Panc1 (cell line): Measurements from ENCODE around the gene RGL4. TPM values are rescaled to one million over a fixed set of nuclear protein-coding genes. Genes with fewer than 3 reads are reported as not detected.

Experiments
- ATAC-seq: fragments of 200-7000 bp; cut with Tn5 transposase; 2 replicates; pipeline ENCODE4 v1.9.1; 2020; ENCODE audit warnings: mild to moderate bottlenecking, moderate library complexity
- BruUV-seq: library from RNA; stranded (reverse); fragments of 400-500 nt; replicated peaks from 2 replicates; lab custom pipeline; 2021; lab: Mats Ljungman, UMichigan
- CTCF ChIA-PET: fragments of 300-600 bp; sonication (Branson Sonifier 250); formaldehyde crosslinking; loops from one replicate; lab custom pipeline; 2022; ENCODE audit warnings: antibody characterized with exemption; lab: Charles Lee
- POLR2A ChIA-PET: fragments of 300-600 bp; sonication (Branson Sonifier 250); formaldehyde crosslinking; loops from one replicate; lab custom pipeline; 2022; ENCODE audit warnings: antibody characterized with exemption; lab: Charles Lee
- DNase-seq: peaks from one replicate; pipeline ENCODE4 v3.0.0-alpha.2; 2010; ENCODE audit warnings: low read depth, low spot score
- H3K27ac ChIP-seq: 2 replicates; pipeline ENCODE4 v1.5.1; 2011; ENCODE audit warnings: mild to moderate bottlenecking, low read length, inconsistent platforms
- H3K27me3 ChIP-seq: fragments of 200-500 bp; sonication (Bioruptor generic); 2 replicates; pipeline ENCODE4 v1.6.0; 2014; ENCODE audit warnings: low read length, inconsistent platforms; ENCODE audit not compliant: control insufficient read depth, insufficient read depth
- H3K36me3 ChIP-seq: fragments of 200-500 bp; sonication (Bioruptor generic); 2 replicates; pipeline ENCODE4 v1.5.1; 2014; ENCODE audit warnings: inconsistent platforms, mild to moderate bottlenecking, low read length, moderate library complexity; ENCODE audit not compliant: control insufficient read depth, insufficient read depth
- H3K4me1 ChIP-seq: 2 replicates; pipeline ENCODE4 v1.5.1; 2011; ENCODE audit warnings: inconsistent platforms, mild to moderate bottlenecking, low read length, moderate library complexity; ENCODE audit not compliant: control insufficient read depth, insufficient read depth
- H3K4me3 ChIP-seq, 2 experiments: 2 replicates each; pipeline ENCODE4 v1.5.1; 2011 to 2012; ENCODE audit warnings: low read depth in 2 of 2, low read length in 2 of 2, mild to moderate bottlenecking in 2 of 2, inconsistent platforms in 1 of 2, moderate library complexity in 1 of 2
- H3K9me3 ChIP-seq: fragments of 200-500 bp; sonication (Bioruptor generic); 2 replicates; pipeline ENCODE4 v1.5.1; 2014; ENCODE audit warnings: low read depth, mild to moderate bottlenecking, inconsistent platforms, low read length, moderate library complexity; ENCODE audit not compliant: control insufficient read depth, insufficient read depth
- CTCF ChIP-seq: fragments of 450-650 bp; IDR thresholded peaks from 2 replicates; pipeline ENCODE4 v1.5.1; 2017; ENCODE audit warnings: mild to moderate bottlenecking
- POLR2AphosphoS5 ChIP-seq: IDR thresholded peaks from 2 replicates; pipeline ENCODE4 v1.6.1; 2012; ENCODE audit warnings: mild to moderate bottlenecking, low read depth, low read length, moderate library complexity
- REST ChIP-seq, 2 experiments: IDR thresholded peaks; 2 replicates each; pipeline ENCODE4 v1.6.1; 2011 to 2012; ENCODE audit warnings: low read depth in 2 of 2, control low read depth in 1 of 2, low read length in 1 of 2, mild to moderate bottlenecking in 1 of 2, moderate library complexity in 1 of 2; ENCODE audit not compliant: insufficient read depth in 1 of 2
- SIN3A ChIP-seq: IDR thresholded peaks from 2 replicates; pipeline ENCODE4 v1.6.1; 2012; ENCODE audit warnings: low read depth, mild to moderate bottlenecking, low read length, moderate library complexity, borderline replicate concordance; ENCODE audit not compliant: insufficient read depth
- TCF7L2 ChIP-seq: IDR thresholded peaks from 2 replicates; pipeline ENCODE4 v1.6.1; 2011; ENCODE audit warnings: mild to moderate bottlenecking, low read depth, low read length, inconsistent platforms
- in situ Hi-C: cut with HindIII; loops from 2 replicates; pipeline ENCODE4 v1.10.0; 2016; ENCODE audit warnings: low sequenced_read_pairs, low pct_unique_long_range_greater_than_20kb
- intact Hi-C: fragments of 100-400 bp; cut with micrococcal nuclease; formaldehyde crosslinking; loops from one replicate; pipeline ENCODE4 v1.10.0; 2022; ENCODE audit not compliant: unreplicated experiment
- total RNA-seq: library from RNA; stranded (reverse); gene quantifications from one replicate; pipeline ENCODE4 v1.2.1, GENCODE V29; 2021; ENCODE audit not compliant: unreplicated experiment

The RGL4 gene
- total RNA-seq, 1 experiment from 2014 or later, result not detected

- DNase-seq (no peak), ATAC-seq (no peak)
- Histone ChIP-seq H3K36me3 (no peaks in the 10 kb centered on the region), H3K9me3 (no peaks in the 10 kb centered on the region), H3K4me1 (no peaks in the 10 kb centered on the region), H3K4me3 (no peak overlapping the region), H3K27me3 (no peaks in the 10 kb centered on the region), H3K27ac (no peak overlapping the region)
- ChIA-PET CTCF (no interaction called here), POLR2A (no interaction called here)
- no TSS peak for BruUV-seq
- intact Hi-C loops, result no loop called here
- in situ Hi-C loops, result no loop called here
- no peak for TF ChIP-seq TCF7L2
- no peak for TF ChIP-seq SIN3A
- no peak for TF ChIP-seq REST (IDR thresholded peaks at IDR 0.05; ENCODE audit: insufficient read depth in 1 of 2, low read depth in 2 of 2, low read length in 1 of 2)
- TF ChIP-seq CTCF, result no peak
- TF ChIP-seq POLR2AphosphoS5, result no peak
Measured at GRCh38 chr22:23744001-23744400, 53.2 kb downstream of the RGL4 start.

GRCh38 chr22:23744485-23744884, 53.7 kb downstream of the RGL4 start:
- POLR2A ChIA-PET, result no interaction called here
- ATAC-seq, result no peak

More at GRCh38 chr22:23744485-23744884, 53.7 kb downstream of the RGL4 start:
- no peaks in the 10 kb centered on the region for H3K9me3 ChIP-seq
- no peaks in the 10 kb centered on the region for H3K27me3 ChIP-seq
- H3K4me3 ChIP-seq, result no peak overlapping the region
- H3K4me1 ChIP-seq, result no peaks in the 10 kb centered on the region
- in situ Hi-C loops, result no loop called here
- no TSS peak for BruUV-seq
- CTCF ChIA-PET, result no interaction called here
- intact Hi-C loops, result no loop called here
- no peak for DNase-seq
- no peak overlapping the region for H3K27ac ChIP-seq
- TF ChIP-seq SIN3A, result no peak
- no peak for TF ChIP-seq POLR2AphosphoS5
- TF ChIP-seq CTCF, result no peak
- no peak for TF ChIP-seq TCF7L2
- no peak for TF ChIP-seq REST (IDR thresholded peaks at IDR 0.05; ENCODE audit: insufficient read depth in 1 of 2, low read depth in 2 of 2, low read length in 1 of 2)
- H3K36me3 ChIP-seq, result no peaks in the 10 kb centered on the region
